PFSK-1 (cell line): ENCODE data around the gene PGF.

Source experiments
- FOXP2 ChIP-seq: optimal IDR thresholded peaks from 2 replicates; pipeline ENCODE3; 2011; ENCODE audit warnings: borderline replicate concordance, control low read depth, inconsistent platforms; ENCODE audit not compliant: insufficient read depth; ENCODE audit errors: extremely low read length, extremely low read depth
- POLR2AphosphoS5 ChIP-seq: IDR thresholded peaks from 2 replicates; pipeline ENCODE4 v1.6.1; 2012; ENCODE audit warnings: low read depth, mild to moderate bottlenecking, control low read depth, low read length, moderate library complexity
- REST ChIP-seq, 2 experiments: IDR thresholded peaks; 2 replicates each; pipeline versions ENCODE4 v1.6.1 to v1.8.0; 2011 to 2012; ENCODE audit warnings: low read depth in 2 of 2, low read length in 2 of 2, control low read depth in 1 of 2, inconsistent platforms in 1 of 2, mild to moderate bottlenecking in 1 of 2, moderate library complexity in 1 of 2; ENCODE audit not compliant: insufficient read depth in 1 of 2
- SIN3A ChIP-seq: IDR thresholded peaks from 2 replicates; pipeline ENCODE4 v1.6.1; 2012; ENCODE audit warnings: mild to moderate bottlenecking, low read length, moderate library complexity, borderline replicate concordance; ENCODE audit not compliant: insufficient read depth
- TAF1 ChIP-seq: IDR thresholded peaks from 2 replicates; pipeline ENCODE4 v1.6.1; 2012; ENCODE audit warnings: low read length, control low read depth, borderline replicate concordance; ENCODE audit not compliant: insufficient read depth

The PGF gene

GRCh38 chr14:74951443-74952179 is 3.8 kb downstream of the PGF start:
- no peak for TF ChIP-seq TAF1
- TF ChIP-seq REST (IDR thresholded peaks at IDR 0.05; ENCODE audit: insufficient read depth in 1 of 2, low read depth in 2 of 2, low read length in 2 of 2) = no peak
- TF ChIP-seq POLR2AphosphoS5 = no peak
- TF ChIP-seq SIN3A = no peak
- TF ChIP-seq FOXP2 = no peak

DNA sequence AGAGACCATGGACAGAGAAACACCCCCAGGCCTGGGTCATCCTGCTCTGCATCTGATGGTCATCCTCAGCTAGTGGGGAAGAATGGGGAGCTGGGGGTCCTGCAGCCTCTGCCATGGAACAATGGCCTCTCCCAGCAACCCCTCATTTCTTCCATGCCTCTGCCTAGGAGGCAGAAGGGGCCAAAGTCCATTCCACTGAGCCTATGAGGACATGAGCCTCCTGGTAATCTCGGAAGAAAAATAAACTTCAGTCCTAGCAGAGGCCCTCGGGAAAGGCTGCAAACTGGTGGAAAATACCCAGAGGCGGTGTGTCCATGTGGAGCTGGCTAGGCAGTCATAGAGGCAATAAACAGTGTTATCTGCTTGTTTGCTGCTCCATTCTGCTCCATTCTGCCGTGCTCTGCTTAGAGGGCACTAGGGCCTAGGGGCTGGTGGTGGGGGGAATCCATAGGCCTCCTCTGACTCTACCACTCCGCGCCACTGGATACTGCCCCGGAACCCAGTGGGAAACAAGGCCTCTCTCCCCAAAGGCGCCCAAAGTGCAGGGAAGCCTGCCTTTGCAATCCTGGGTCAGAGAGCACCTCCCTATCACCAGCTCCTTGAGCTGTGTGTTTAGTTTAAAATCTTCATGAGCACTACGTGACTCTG is 4.5 kb downstream of the PGF start:
- TF ChIP-seq FOXP2 = no peak
- TF ChIP-seq TAF1 = no peak
- TF ChIP-seq REST (IDR thresholded peaks at IDR 0.05; ENCODE audit: insufficient read depth in 1 of 2, low read depth in 2 of 2, low read length in 2 of 2) = no peak
- no peak for TF ChIP-seq SIN3A
- no peak for TF ChIP-seq POLR2AphosphoS5

DNA sequence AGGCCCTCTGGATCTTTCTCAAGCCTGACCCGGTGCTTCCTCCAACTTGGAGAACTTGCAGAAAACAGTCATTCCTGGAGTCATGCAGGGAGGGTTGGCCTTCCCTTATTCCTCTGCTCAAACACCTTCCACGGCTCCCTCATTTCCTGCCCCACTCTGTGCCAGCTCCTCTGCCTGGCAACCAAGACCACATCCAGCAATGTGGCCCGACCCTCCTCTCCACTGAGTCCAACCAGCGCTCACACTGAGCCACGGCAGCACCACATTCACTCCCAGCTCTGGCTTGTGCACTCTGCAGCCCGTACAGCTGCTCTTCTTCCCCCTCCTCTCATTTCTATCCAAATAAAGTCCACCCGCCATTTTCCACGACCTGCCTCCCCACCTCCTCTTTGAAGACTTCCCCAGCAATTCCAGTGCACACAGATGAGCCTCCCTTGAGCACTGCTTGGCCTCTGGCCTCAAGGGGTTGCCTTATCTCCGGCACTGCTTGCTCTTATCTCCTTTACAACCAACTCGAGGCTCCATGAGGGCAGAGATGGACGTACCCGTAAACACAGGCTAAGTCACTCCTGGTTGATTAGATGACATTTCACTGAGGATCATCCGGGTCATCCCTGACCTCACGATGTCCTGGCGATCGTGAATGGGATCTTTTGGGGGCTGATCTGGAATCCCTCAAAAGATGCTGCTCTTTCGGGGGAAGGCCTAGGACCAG is 5.4 kb downstream of the PGF start:
- no peak for TF ChIP-seq FOXP2
- TF ChIP-seq REST (IDR thresholded peaks at IDR 0.05; ENCODE audit: insufficient read depth in 1 of 2, low read depth in 2 of 2, low read length in 2 of 2) = no peak
- TF ChIP-seq SIN3A = no peak
- TF ChIP-seq POLR2AphosphoS5 = no peak
- TF ChIP-seq TAF1 = no peak

DNA sequence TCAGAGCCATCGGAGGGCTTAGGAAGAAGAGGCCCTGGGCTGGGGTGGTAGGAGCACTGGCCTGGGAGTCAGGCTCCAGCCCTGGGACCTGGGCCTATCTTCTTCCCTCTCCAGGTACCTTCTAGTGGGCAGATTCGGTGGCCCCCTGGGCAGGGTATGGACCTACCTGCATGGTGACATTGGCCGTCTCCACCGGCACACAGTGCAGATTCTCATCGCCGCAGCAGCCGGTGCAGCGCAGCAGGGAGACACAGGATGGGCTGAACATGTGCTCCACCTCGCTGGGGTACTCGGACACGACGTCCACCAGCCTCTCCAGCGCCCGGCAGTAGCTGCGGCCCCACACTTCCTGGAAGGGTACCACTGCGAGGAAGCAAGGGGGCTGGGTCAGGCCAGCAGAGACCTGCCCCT is 6.2 kb downstream of the PGF start:
- TF ChIP-seq FOXP2 (no peak), REST (IDR thresholded peaks at IDR 0.05; ENCODE audit: insufficient read depth in 1 of 2, low read depth in 2 of 2, low read length in 2 of 2) (no peak), TAF1 (no peak), POLR2AphosphoS5 (no peak), SIN3A (no peak)
